Calu3 (cell line): ENCODE results near the gene FAM118A. TPM values are rescaled to one million over a fixed set of nuclear protein-coding genes. Genes with fewer than 3 reads are reported as not detected.

ENCODE experiments used
- BruUV-seq: library from RNA; stranded (reverse); fragments of 400-500 nt; replicated peaks from 2 replicates; lab custom pipeline; 2021; lab: Mats Ljungman, UMichigan
- CTCF ChIA-PET: fragments of 300-600 bp; sonication (Branson Sonifier 250); formaldehyde crosslinking; loops from one replicate; lab custom pipeline; 2022; ENCODE audit warnings: antibody characterized with exemption; lab: Charles Lee
- DNase-seq: peaks from one replicate; pipeline ENCODE4 v3.0.0; 2022
- H3K27ac Mint-ChIP-seq: one replicate; pipeline ENCODE4 v1.8.0; 2022; ENCODE audit warnings: mixed read lengths; ENCODE audit not compliant: unreplicated experiment
- H3K27me3 Mint-ChIP-seq: one replicate; pipeline ENCODE4 v1.8.0; 2022; ENCODE audit warnings: mixed read lengths; ENCODE audit not compliant: unreplicated experiment
- H3K36me3 Mint-ChIP-seq: one replicate; pipeline ENCODE4 v1.8.0; 2022; ENCODE audit warnings: mild to moderate bottlenecking, moderate library complexity, mixed read lengths; ENCODE audit not compliant: insufficient read depth, unreplicated experiment
- H3K4me1 Mint-ChIP-seq: one replicate; pipeline ENCODE4 v1.8.0; 2022; ENCODE audit warnings: mild to moderate bottlenecking, low read depth, mixed read lengths; ENCODE audit not compliant: unreplicated experiment
- H3K4me3 Mint-ChIP-seq: one replicate; pipeline ENCODE4 v1.8.0; 2022; ENCODE audit warnings: mild to moderate bottlenecking, low read depth, moderate library complexity, mixed read lengths; ENCODE audit not compliant: unreplicated experiment
- H3K9me3 Mint-ChIP-seq: one replicate; pipeline ENCODE4 v1.8.0; 2022; ENCODE audit warnings: low read depth, mixed read lengths; ENCODE audit not compliant: unreplicated experiment
- intact Hi-C: fragments of 100-400 bp; cut with micrococcal nuclease; formaldehyde crosslinking; loops from one replicate; pipeline ENCODE4 v1.10.0; 2022; ENCODE audit not compliant: unreplicated experiment
- total RNA-seq: library from RNA; stranded (reverse); gene quantifications from 2 replicates; pipeline ENCODE4 v1.2.3, GENCODE V29; 2022
- TF ChIP-seq, protein P1 (sequence below): fragments of 200-600 bp; IDR thresholded peaks from one replicate; pipeline ENCODE4 v1.8.0; 2022; ENCODE audit warnings: antibody characterized with exemption; ENCODE audit not compliant: unreplicated experiment

The FAM118A gene
- total RNA-seq, 1 experiment from 2014 or later, result 35.0 TPM

DNA sequence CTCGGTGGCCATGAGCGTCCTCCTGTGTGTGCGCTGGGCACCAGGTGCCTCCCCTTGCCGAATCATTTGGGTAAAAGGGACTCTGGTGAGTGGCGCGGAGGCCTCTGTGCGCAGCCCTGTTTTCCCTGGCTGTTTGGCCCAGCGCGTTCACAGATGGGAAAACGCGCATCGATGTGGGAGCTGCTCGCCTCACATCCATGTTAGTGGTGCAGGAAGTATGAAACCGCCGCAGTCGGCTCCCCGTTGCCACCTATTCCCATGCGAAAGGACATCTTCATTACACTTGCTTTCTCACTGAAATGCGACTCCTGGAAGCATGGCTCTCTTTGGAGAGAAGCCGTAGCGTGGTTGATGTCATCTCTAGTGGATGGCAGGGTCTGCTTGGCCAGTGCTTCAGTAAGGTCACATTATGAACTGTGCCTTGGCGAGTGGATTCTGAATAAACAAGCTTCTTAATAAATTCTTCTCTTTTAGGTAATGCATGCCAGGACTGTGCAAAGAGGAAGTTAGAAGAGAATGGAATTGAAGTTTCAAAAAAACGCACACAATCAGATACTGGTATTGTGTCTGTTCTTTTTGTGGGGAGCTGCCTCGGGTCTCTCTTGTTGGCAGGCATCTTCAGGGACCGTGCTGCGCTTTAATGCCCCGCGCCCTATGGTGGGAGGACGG is 26.3 kb downstream of the FAM118A start:
- no peak for DNase-seq
- Mint-ChIP-seq H3K27me3 (no peaks in the 10 kb centered on the region), H3K4me1 (no peaks in the 10 kb centered on the region), H3K4me3 (no peak overlapping the region), H3K9me3 (no peaks in the 10 kb centered on the region), H3K27ac (no peak overlapping the region), H3K36me3 (peaks cover 19% of the 10 kb centered on the region)
- intact Hi-C loops, result no loop called here
- CTCF ChIA-PET, result no interaction called here
- TF ChIP-seq, protein P1, sequence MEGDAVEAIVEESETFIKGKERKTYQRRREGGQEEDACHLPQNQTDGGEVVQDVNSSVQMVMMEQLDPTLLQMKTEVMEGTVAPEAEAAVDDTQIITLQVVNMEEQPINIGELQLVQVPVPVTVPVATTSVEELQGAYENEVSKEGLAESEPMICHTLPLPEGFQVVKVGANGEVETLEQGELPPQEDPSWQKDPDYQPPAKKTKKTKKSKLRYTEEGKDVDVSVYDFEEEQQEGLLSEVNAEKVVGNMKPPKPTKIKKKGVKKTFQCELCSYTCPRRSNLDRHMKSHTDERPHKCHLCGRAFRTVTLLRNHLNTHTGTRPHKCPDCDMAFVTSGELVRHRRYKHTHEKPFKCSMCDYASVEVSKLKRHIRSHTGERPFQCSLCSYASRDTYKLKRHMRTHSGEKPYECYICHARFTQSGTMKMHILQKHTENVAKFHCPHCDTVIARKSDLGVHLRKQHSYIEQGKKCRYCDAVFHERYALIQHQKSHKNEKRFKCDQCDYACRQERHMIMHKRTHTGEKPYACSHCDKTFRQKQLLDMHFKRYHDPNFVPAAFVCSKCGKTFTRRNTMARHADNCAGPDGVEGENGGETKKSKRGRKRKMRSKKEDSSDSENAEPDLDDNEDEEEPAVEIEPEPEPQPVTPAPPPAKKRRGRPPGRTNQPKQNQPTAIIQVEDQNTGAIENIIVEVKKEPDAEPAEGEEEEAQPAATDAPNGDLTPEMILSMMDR, result no peak
- no TSS peak for BruUV-seq

DNA sequence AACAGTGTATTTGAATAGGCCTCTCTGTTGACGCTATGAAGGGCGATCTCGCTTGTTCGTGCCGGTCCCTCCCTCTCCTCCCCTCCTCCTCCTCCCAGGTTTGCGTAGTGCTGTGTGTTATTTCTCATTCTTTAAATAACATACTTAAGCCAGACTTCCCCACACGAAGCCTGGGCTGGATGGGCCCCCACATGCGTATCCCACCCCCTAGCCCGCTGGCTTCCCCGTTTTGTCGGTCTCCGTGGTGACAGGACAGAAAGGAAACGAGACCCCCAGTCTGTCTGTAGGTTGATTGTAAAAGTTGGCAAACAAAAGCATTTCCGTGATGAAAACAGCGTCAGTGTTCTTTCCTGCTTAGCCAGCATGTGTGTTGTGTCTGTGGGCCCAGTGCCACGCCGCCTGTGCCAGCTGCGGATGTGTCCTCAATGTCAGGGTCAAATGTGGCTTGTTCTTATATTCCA is 27.3 kb downstream of the FAM118A start:
- Mint-ChIP-seq H3K4me1 (no peaks in the 10 kb centered on the region), H3K36me3 (peaks cover 19% of the 10 kb centered on the region), H3K4me3 (no peak overlapping the region), H3K9me3 (no peaks in the 10 kb centered on the region), H3K27me3 (no peaks in the 10 kb centered on the region), H3K27ac (no peak overlapping the region)
- BruUV-seq, result no TSS peak
- intact Hi-C loops, result no loop called here
- TF ChIP-seq, protein P1, result no peak
- CTCF ChIA-PET, result no interaction called here
- DNase-seq, result no peak

DNA sequence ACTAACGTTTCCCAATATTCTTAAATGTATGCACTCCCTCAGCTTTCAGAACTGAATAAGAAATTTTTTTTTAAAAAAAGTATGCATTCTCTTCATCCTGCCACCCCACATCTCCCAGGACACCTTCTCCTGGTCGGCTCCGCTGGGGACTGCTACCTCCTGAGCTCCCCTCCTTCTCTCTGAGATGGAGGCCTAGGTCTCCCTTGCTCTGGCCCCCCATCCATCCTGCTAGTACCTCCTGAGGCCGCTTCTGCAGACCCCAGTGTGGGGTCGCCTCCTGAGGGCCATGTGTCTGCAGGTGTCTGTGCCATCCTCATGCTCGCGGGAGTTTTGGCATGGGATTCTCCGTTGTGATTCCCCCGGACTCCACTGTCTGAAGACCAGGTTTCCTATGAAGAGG is 27.8 kb downstream of the FAM118A start:
- H3K4me1 Mint-ChIP-seq, result no peaks in the 10 kb centered on the region
- no peaks in the 10 kb centered on the region for H3K9me3 Mint-ChIP-seq
- TF ChIP-seq, protein P1, result no peak
- H3K27ac Mint-ChIP-seq, result no peak overlapping the region
- no peak overlapping the region for H3K4me3 Mint-ChIP-seq
- intact Hi-C loops, result no loop called here
- no peak for DNase-seq
- H3K36me3 Mint-ChIP-seq, result peaks cover 19% of the 10 kb centered on the region
- no TSS peak for BruUV-seq
- no peaks in the 10 kb centered on the region for H3K27me3 Mint-ChIP-seq
- CTCF ChIA-PET, result no interaction called here

DNA sequence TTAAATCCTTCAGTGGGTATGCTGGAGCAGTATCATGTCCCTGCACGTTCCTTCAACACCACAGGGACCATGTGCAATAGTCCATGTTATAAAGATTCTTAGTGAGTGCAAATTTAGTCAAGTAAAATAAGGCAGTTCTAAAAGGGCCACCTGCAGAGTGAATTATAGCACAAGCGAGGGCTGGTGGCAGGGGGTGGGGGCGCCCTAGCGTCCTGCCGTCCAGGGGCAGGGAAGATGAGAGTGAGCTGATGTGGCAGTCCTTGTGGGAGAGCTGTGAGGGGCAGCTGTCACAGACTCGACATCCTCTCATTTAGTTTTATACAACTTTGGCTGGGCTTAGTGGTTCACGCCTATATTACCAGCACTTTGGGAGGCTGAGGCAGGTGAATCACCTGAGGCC is 29.1 kb downstream of the FAM118A start:
- H3K4me3 Mint-ChIP-seq, result no peak overlapping the region
- BruUV-seq, result no TSS peak
- H3K4me1 Mint-ChIP-seq, result no peaks in the 10 kb centered on the region
- no peaks in the 10 kb centered on the region for H3K27me3 Mint-ChIP-seq
- DNase-seq, result no peak
- no peak overlapping the region for H3K27ac Mint-ChIP-seq
- no peaks in the 10 kb centered on the region for H3K9me3 Mint-ChIP-seq
- H3K36me3 Mint-ChIP-seq, result peaks cover 19% of the 10 kb centered on the region
- TF ChIP-seq, protein P1, result no peak
- intact Hi-C loops, result no loop called here
- CTCF ChIA-PET, result interaction anchor here (0.8 kb wide), 1 partner anchor 63 kb away, joined by 3 read pairs; no protein-coding TSS in a partner anchor
